HG03103 (cell line): ENCODE data around the gene CYTH1.

Experiments
- ATAC-seq: cut with Tn5 transposase; IDR thresholded peaks from one replicate; pipeline ENCODE4 v1.9.1; 2021; ENCODE audit warnings: low read depth; ENCODE audit not compliant: unreplicated experiment

CYTH1 gene

GRCh38 chr17:78696016-78696982 lies 85.8 kb downstream of the CYTH1 start:
- ATAC-seq = no peak

GRCh38 chr17:78694805-78695531 lies 87.1 kb downstream of the CYTH1 start:
- no peak for ATAC-seq

- ATAC-seq = no peak
Measured at GRCh38 chr17:78693346-78694083, 88.6 kb downstream of the CYTH1 start.

GRCh38 chr17:78692460-78693010 lies 89.5 kb downstream of the CYTH1 start:
- no peak for ATAC-seq

GRCh38 chr17:78689029-78689428 lies 93.0 kb downstream of the CYTH1 start:
- no peak for ATAC-seq

GRCh38 chr17:78687944-78688343 lies 94.1 kb downstream of the CYTH1 start:
- ATAC-seq = no peak

GRCh38 chr17:78687125-78687524 lies 94.9 kb downstream of the CYTH1 start:
- ATAC-seq = no peak

GRCh38 chr17:78684026-78684425 lies 98.0 kb downstream of the CYTH1 start:
- no peak for ATAC-seq

- no peak for ATAC-seq
Measured at GRCh38 chr17:78683408-78683961, 98.6 kb downstream of the CYTH1 start.

GRCh38 chr17:78682363-78682762 lies 99.7 kb downstream of the CYTH1 start:
- no peak for ATAC-seq

- ATAC-seq = no peak
Measured at GRCh38 chr17:78680436-78680835, 101.6 kb downstream of the CYTH1 start.

GRCh38 chr17:78679495-78680395 lies 102.3 kb downstream of the CYTH1 start:
- ATAC-seq = no peak

GRCh38 chr17:78678711-78679110 lies 103.4 kb downstream of the CYTH1 start:
- ATAC-seq = no peak

GRCh38 chr17:78678222-78678557 lies 103.9 kb downstream of the CYTH1 start:
- no peak for ATAC-seq

GRCh38 chr17:78677303-78678221 lies 104.5 kb downstream of the CYTH1 start:
- ATAC-seq = no peak

- no peak for ATAC-seq
Measured at GRCh38 chr17:78676412-78677302, 105.4 kb downstream of the CYTH1 start.

- ATAC-seq = no peak
Measured at GRCh38 chr17:78675836-78676235, 106.2 kb downstream of the CYTH1 start.

GRCh38 chr17:78675316-78675616 lies 106.8 kb downstream of the CYTH1 start:
- no peak for ATAC-seq
